ENCODE data around the gene HPSE2. TPM values are rescaled to one million over a fixed set of nuclear protein-coding genes. Genes with fewer than 3 reads are reported as not detected.

Gene HPSE2
- total and polyA plus RNA-seq, 4 donors = 0.05 TPM; not detected in 3

- Histone ChIP-seq H3K36me3 (ENCODE audit: control insufficient read depth in 4 of 4, insufficient read depth in 3 of 4, low read depth in 1 of 4, low read length in 3 of 4) (no peaks in the 10 kb centered on the region), H3K27ac (ENCODE audit: low read depth in 1 of 2, low read length in 2 of 2) (no peak overlapping the region), H3K27me3 (ENCODE audit: control insufficient read depth in 4 of 4, insufficient read depth in 4 of 4, low read length in 3 of 4) (no peaks in the 10 kb centered on the region), H3K9me3 (ENCODE audit: control insufficient read depth in 4 of 4, low read length in 3 of 4) (peaks cover 0 to 18% (median 3%) of the 10 kb centered on the region in 4 donors), H3K4me3 (ENCODE audit: low read depth in 1 of 3, low read length in 3 of 3) (no peak overlapping the region), H3K9ac (ENCODE audit: low read depth in 1 of 2, low read length in 2 of 2) (no peak overlapping the region), H3K4me1 (ENCODE audit: control insufficient read depth in 4 of 4, insufficient read depth in 4 of 4, low read length in 3 of 4) (no peaks in the 10 kb centered on the region)
- TF ChIP-seq HNF4G (IDR thresholded peaks at IDR 0.05) (no peak), ZBTB33 (IDR thresholded peaks at IDR 0.05) (no peak), RXRA (IDR thresholded peaks at IDR 0.05) (no peak), YY1 (IDR thresholded peaks at IDR 0.05) (no peak), MAX (IDR thresholded peaks at IDR 0.05) (no peak), JUND (IDR thresholded peaks at IDR 0.05) (no peak), CTCF (IDR thresholded peaks at IDR 0.05; ENCODE audit: low read depth, low read length, missing input control) (no peak), REST (IDR thresholded peaks at IDR 0.05) (no peak), HNF4A (conservative IDR thresholded peaks at IDR 0.05) (no peak)
- WGBS = 94% methylated on average over 1 of the region's 1 CpG
- no peak for DNase-seq (ENCODE audit: low spot score)
Measured at GRCh38 chr10:99002392-99002791, 233.3 kb downstream of the HPSE2 start.

GRCh38 chr10:98997596-98997995 is 238.1 kb downstream of the HPSE2 start:
- DNase-seq (ENCODE audit: low spot score) = no peak
- no peaks in the 10 kb centered on the region for H3K36me3 ChIP-seq (ENCODE audit: control insufficient read depth in 4 of 4, insufficient read depth in 3 of 4, low read depth in 1 of 4, low read length in 3 of 4)
- WGBS = 76% methylated on average over 4 of the region's 4 CpGs
- H3K4me1 ChIP-seq (ENCODE audit: control insufficient read depth in 4 of 4, insufficient read depth in 4 of 4, low read length in 3 of 4) = peaks cover 0 to under 1% (median 0%) of the 10 kb centered on the region in 4 donors
- no peak overlapping the region for H3K4me3 ChIP-seq (ENCODE audit: low read depth in 1 of 3, low read length in 3 of 3)
- H3K9me3 ChIP-seq (ENCODE audit: control insufficient read depth in 4 of 4, low read length in 3 of 4) = no peaks in the 10 kb centered on the region
- TF ChIP-seq GABPA (IDR thresholded peaks at IDR 0.05 in 1 of 2, conservative IDR thresholded peaks at IDR 0.05 in 1 of 2) = no peak
- no peak for TF ChIP-seq RAD21 (IDR thresholded peaks at IDR 0.05)
- TF ChIP-seq RXRA (IDR thresholded peaks at IDR 0.05) = no peak
- no peak for TF ChIP-seq FOXA1 (IDR thresholded peaks at IDR 0.05)
- TF ChIP-seq JUND (IDR thresholded peaks at IDR 0.05) = no peak
- no peak for TF ChIP-seq EGR1 (IDR thresholded peaks at IDR 0.05; ENCODE audit: low read depth in 2 of 2)
- no peaks in the 10 kb centered on the region for H3K27me3 ChIP-seq (ENCODE audit: control insufficient read depth in 4 of 4, insufficient read depth in 4 of 4, low read length in 3 of 4)
- H3K9ac ChIP-seq (ENCODE audit: low read depth in 1 of 2, low read length in 2 of 2) = no peak overlapping the region
- H3K27ac ChIP-seq (ENCODE audit: low read depth in 1 of 2, low read length in 2 of 2) = no peak overlapping the region
